ENCODE results near the gene RAB35. TPM values are rescaled to one million over a fixed set of nuclear protein-coding genes. Genes with fewer than 3 reads are reported as not detected.
A peak's percentile ranks its signal among the peaks of the same experiment; 100 is the strongest.

The RAB35 gene
- total RNA-seq, 3 donors from 2014 or later (not counting 1 experiment from before 2014, with no cell fraction given): 65.0 to 85.9 (median 81.2) TPM

DNA sequence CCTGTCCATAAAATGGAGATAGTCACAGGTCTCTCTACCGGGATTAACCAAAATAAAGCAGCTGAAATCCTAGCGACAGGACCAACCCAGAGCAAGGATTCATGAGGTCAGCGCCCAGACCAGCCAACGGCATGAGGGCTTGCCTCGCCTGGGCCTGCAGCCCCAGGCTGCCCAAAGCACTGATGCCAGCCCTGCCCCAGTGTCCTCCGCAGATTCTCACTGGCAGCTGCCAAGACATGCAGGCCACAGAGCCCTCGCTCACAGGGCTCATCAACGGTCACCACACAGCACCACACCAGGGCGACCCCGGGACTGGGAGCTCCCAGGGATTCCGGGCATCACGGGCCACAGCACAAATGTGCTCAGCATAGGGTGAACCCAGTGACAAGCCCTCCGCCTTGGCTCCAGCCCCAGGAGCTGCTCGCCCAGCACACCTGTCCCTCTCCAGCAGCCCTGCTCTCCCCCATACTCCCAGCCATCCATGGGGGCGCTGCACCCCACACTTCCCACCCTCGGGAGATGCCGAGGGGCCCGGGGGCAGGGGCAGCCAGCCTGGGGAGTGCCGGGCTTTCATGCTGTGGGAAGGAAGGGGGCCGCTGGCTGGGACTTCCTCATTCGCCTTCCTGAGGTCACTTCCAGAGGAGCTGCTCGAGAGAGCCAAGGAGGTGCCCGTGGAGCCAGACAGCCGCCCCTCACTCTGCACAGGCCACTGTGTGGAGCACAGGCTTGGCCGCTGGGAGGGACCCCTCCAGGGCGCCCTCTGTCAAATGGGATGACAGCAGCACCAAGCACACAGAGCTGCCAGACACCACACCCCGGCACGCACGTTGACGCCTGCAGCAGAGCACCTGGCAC, 14.1 kb downstream of the RAB35 start:
- H3K4me3 Mint-ChIP-seq: peak overlapping the region; percentile 84
- no peaks in the 10 kb centered on the region for H3K27me3 Mint-ChIP-seq (ENCODE audit: low read depth in 2 of 2)
- no peak overlapping the region for H3K27ac ChIP-seq (ENCODE audit: low read length)
- no peak for ATAC-seq
- DNase-seq: no peak
- H3K36me3 ChIP-seq (ENCODE audit: control insufficient read depth, insufficient read depth, low read length): peaks cover 63% of the 10 kb centered on the region
- H3K9me3 Mint-ChIP-seq: no peaks in the 10 kb centered on the region
- H3K27me3 ChIP-seq (ENCODE audit: control insufficient read depth, insufficient read depth, low read length): no peaks in the 10 kb centered on the region
- H3K4me3 ChIP-seq (ENCODE audit: low read length): no peak overlapping the region
- H3K4me1 Mint-ChIP-seq: peaks cover 17 to 34% of the 10 kb centered on the region in 2 donors
- WGBS (ENCODE audit: insufficient coverage): 83% methylated on average over 30 of the region's 30 CpGs
- intact Hi-C loops (cut with micrococcal nuclease): no loop called here
- TF ChIP-seq CTCF (IDR thresholded peaks at IDR 0.05): no peak
- peaks cover 33% of the 10 kb centered on the region for H3K4me1 ChIP-seq (ENCODE audit: control insufficient read depth, insufficient read depth, low read length)
- H3K27ac Mint-ChIP-seq: peak overlapping the region; percentile 84 to 86
- no peaks in the 10 kb centered on the region for H3K36me3 Mint-ChIP-seq
- no peaks in the 10 kb centered on the region for H3K9me3 ChIP-seq (ENCODE audit: control insufficient read depth, insufficient read depth, low read length)

GRCh38 chr12:120101617-120102016, 14.9 kb downstream of the RAB35 start:
- H3K36me3 Mint-ChIP-seq: no peaks in the 10 kb centered on the region
- Histone ChIP-seq H3K4me1 (ENCODE audit: control insufficient read depth, insufficient read depth, low read length) (peaks cover 33% of the 10 kb centered on the region), H3K27me3 (ENCODE audit: control insufficient read depth, insufficient read depth, low read length) (no peaks in the 10 kb centered on the region), H3K27ac (ENCODE audit: low read length) (peak overlapping the region; percentile 55), H3K36me3 (ENCODE audit: control insufficient read depth, insufficient read depth, low read length) (peaks cover 67% of the 10 kb centered on the region), H3K9me3 (ENCODE audit: control insufficient read depth, insufficient read depth, low read length) (no peaks in the 10 kb centered on the region), H3K4me3 (ENCODE audit: low read length) (no peak overlapping the region)
- no peaks in the 10 kb centered on the region for H3K9me3 Mint-ChIP-seq
- H3K4me1 Mint-ChIP-seq: peaks cover 17 to 34% of the 10 kb centered on the region in 2 donors
- peak overlapping the region; percentile 84 for H3K4me3 Mint-ChIP-seq
- 78% methylated on average over 13 of the region's 13 CpGs for WGBS (ENCODE audit: insufficient coverage)
- no peak for DNase-seq
- intact Hi-C loops (cut with micrococcal nuclease): no loop called here
- no peaks in the 10 kb centered on the region for H3K27me3 Mint-ChIP-seq (ENCODE audit: low read depth in 2 of 2)
- TF ChIP-seq CTCF (IDR thresholded peaks at IDR 0.05): no peak
- ATAC-seq: peak in 1 of 3 donors; percentile 12
- H3K27ac Mint-ChIP-seq: peak overlapping the region; percentile 84 to 86

DNA sequence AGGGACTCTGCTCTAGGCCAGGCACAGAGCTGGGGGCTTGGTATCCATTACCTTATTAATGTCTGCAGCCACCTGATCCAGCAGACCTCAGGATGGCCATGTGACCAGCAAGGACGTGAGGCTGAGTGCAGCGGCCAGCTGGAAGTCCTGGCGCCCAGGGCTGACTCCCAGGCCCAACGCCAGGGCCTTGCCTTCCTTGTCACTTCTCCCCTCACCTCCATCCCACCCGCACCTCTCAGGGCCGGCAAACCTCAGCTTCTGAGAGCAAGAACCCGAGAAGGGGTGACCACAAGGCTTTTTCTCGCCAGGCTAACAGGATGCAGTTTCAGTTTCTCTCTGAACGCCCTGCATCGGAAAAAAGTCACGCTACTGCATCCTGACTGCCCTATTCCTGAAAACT, 15.4 kb downstream of the RAB35 start:
- ATAC-seq: peak; percentile 62 to 79 (median 73)
- H3K36me3 Mint-ChIP-seq: no peaks in the 10 kb centered on the region
- peak overlapping the region; percentile 84 for H3K4me3 Mint-ChIP-seq
- no peaks in the 10 kb centered on the region for H3K9me3 ChIP-seq (ENCODE audit: control insufficient read depth, insufficient read depth, low read length)
- H3K36me3 ChIP-seq (ENCODE audit: control insufficient read depth, insufficient read depth, low read length): peaks cover 71% of the 10 kb centered on the region
- no peak overlapping the region for H3K4me3 ChIP-seq (ENCODE audit: low read length)
- peak in 1 of 2 donors; percentile 35 for DNase-seq
- H3K4me1 ChIP-seq (ENCODE audit: control insufficient read depth, insufficient read depth, low read length): peaks cover 33% of the 10 kb centered on the region
- TF ChIP-seq CTCF (IDR thresholded peaks at IDR 0.05): no peak
- H3K27me3 ChIP-seq (ENCODE audit: control insufficient read depth, insufficient read depth, low read length): no peaks in the 10 kb centered on the region
- peak overlapping the region; percentile 55 for H3K27ac ChIP-seq (ENCODE audit: low read length)
- H3K4me1 Mint-ChIP-seq: peaks cover 17 to 34% of the 10 kb centered on the region in 2 donors
- H3K9me3 Mint-ChIP-seq: no peaks in the 10 kb centered on the region
- WGBS (ENCODE audit: insufficient coverage): 23% methylated on average over 11 of the region's 11 CpGs
- intact Hi-C loops (cut with micrococcal nuclease): no loop called here
- peak overlapping the region; percentile 84 to 86 for H3K27ac Mint-ChIP-seq
- H3K27me3 Mint-ChIP-seq (ENCODE audit: low read depth in 2 of 2): no peaks in the 10 kb centered on the region

All from natural killer cell (primary cell).